HepG2 (cell line): Measurements from ENCODE around the gene RXYLT1. TPM values are rescaled to one million over a fixed set of nuclear protein-coding genes. Genes with fewer than 3 reads are reported as not detected.

Experiments
- ARID3A ChIP-seq: IDR thresholded peaks from 2 replicates; pipeline ENCODE4 v1.6.1; 2012; ENCODE audit warnings: low read depth, low read length, improper control_type of control experiment
- ARID4A ChIP-seq: sonication (generic); formaldehyde crosslinking; IDR thresholded peaks from 2 replicates; pipeline ENCODE4 v1.5.0; 2020; ENCODE audit warnings: mild to moderate bottlenecking, missing genetic modification reagents, borderline replicate concordance
- FOSL2 ChIP-seq: sonication (generic); formaldehyde crosslinking; IDR thresholded peaks from 2 replicates; pipeline ENCODE4 v1.4.0; 2020; ENCODE audit warnings: missing genetic modification reagents
- HINFP ChIP-seq: sonication (generic); formaldehyde crosslinking; IDR thresholded peaks from 2 replicates; pipeline ENCODE4 v1.4.0; 2020; ENCODE audit warnings: low read depth, mild to moderate bottlenecking, missing genetic modification reagents
- IKZF1 ChIP-seq: fragments of 450-650 bp; IDR thresholded peaks from 2 replicates; pipeline ENCODE4 v1.7.1; 2016
- JUN ChIP-seq: sonication (generic); formaldehyde crosslinking; IDR thresholded peaks from 2 replicates; pipeline ENCODE4 v1.4.0; 2020; ENCODE audit warnings: mild to moderate bottlenecking, missing genetic modification reagents
- XBP1 ChIP-seq: sonication (generic); formaldehyde crosslinking; IDR thresholded peaks from 2 replicates; pipeline ENCODE4 v1.5.0; 2020; ENCODE audit warnings: missing genetic modification reagents
- ZBTB2 ChIP-seq: sonication (generic); formaldehyde crosslinking; IDR thresholded peaks from 2 replicates; pipeline ENCODE4 v1.8.0; 2022; ENCODE audit warnings: low read depth, missing genetic modification reagents
- ZBTB46 ChIP-seq: sonication (generic); formaldehyde crosslinking; IDR thresholded peaks from 2 replicates; pipeline ENCODE4 v1.4.0; 2020; ENCODE audit warnings: mild to moderate bottlenecking, missing genetic modification reagents, borderline replicate concordance
- ZFX ChIP-seq: sonication (generic); formaldehyde crosslinking; IDR thresholded peaks from 2 replicates; pipeline ENCODE4 v1.4.0; 2020; ENCODE audit warnings: mild to moderate bottlenecking, low read depth, missing genetic modification reagents, moderate library complexity
- ZNF180 ChIP-seq: sonication (generic); formaldehyde crosslinking; IDR thresholded peaks from 2 replicates; pipeline ENCODE4 v1.4.0; 2020; ENCODE audit warnings: low read depth, missing genetic modification reagents, borderline replicate concordance
- polyA plus RNA-seq, 8 experiments: library from polyadenylated mRNA; depleted of rRNA in 3 of 8; stranded (reverse) in 7 of 8; unstranded in 1 of 8; fragments of >200 nt; fragmentation: Illumina TruSeq in 4 of 8; extraction: Trizol in 4 of 8; gene quantifications; 2 replicates each; pipeline versions ENCODE4 v1.2.1 to v1.2.3, GENCODE V29; 2011 to 2016; ENCODE audit warnings: low read depth in 4 of 8, missing spikeins in 1 of 8, mixed read lengths in 1 of 8; ENCODE audit not compliant: insufficient read depth in 1 of 8
- total RNA-seq, 5 experiments: library from RNA; depleted of rRNA; stranded (reverse); fragments of >200 nt; fragmentation: Illumina TruSeq; extraction: Trizol; gene quantifications; 2 replicates each; pipeline ENCODE4 v1.2.3, GENCODE V29; 2016; ENCODE audit warnings: low read depth in 1 of 5

RXYLT1 gene
- total and polyA plus RNA-seq, 2 of the 13 experiments (the other 11 are each of a cell fraction or from before 2014, with no cell fraction given) = 8.3 to 15.5 TPM

GRCh38 chr12:63779498-63780481, at the start of gene RXYLT1 (continued):
- TF ChIP-seq ZBTB2 (CRISPR knock-in tag) (peak; percentile 47; the same call in 1 of the 2 replicates), ZFX (CRISPR knock-in tag) (peak; percentile 93), ZNF180 (CRISPR knock-in tag) (no peak), ZBTB46 (CRISPR knock-in tag) (no peak), ARID4A (peak; percentile 88), ARID3A (no peak), XBP1 (no peak), JUN (CRISPR knock-in tag) (no peak), HINFP (CRISPR knock-in tag) (no peak), FOSL2 (CRISPR knock-in tag) (no peak), IKZF1 (no peak)
